Left lung (tissue), 10 donors: ENCODE results near the gene ALDH7A1. TPM values are rescaled to one million over a fixed set of nuclear protein-coding genes. Genes with fewer than 3 reads are reported as not detected.

Source experiments
- ATAC-seq: fragments of 200-7000 bp; cut with Tn5 transposase; one replicate; pipeline ENCODE4 v1.9.1; 2020; ENCODE audit warnings: moderate library complexity
- DNase-seq, 4 donors: peaks; one replicate each; pipeline ENCODE4 v3.0.0-alpha.2; 2013 to 2020
- H3K27ac ChIP-seq, 2 donors: fragments of 200-600 bp; sonication (generic) in 1 of 2; one replicate each; pipeline versions ENCODE4 v1.5.0 to v1.8.0; 2020 to 2021
- H3K27me3 ChIP-seq, 2 donors: fragments of 200-600 bp; sonication (generic) in 1 of 2; one replicate each; pipeline versions ENCODE4 v1.5.0 to v1.8.0; 2020 to 2021
- H3K36me3 ChIP-seq, 2 donors: fragments of 200-600 bp; sonication (generic) in 1 of 2; one replicate each; pipeline versions ENCODE4 v1.5.0 to v1.8.0; 2020 to 2021
- H3K4me1 ChIP-seq, 2 donors: fragments of 200-600 bp; one replicate each; pipeline ENCODE4 v1.8.0; 2021
- H3K4me3 ChIP-seq, 2 donors: fragments of 200-600 bp; sonication (generic) in 1 of 2; one replicate each; pipeline versions ENCODE4 v1.5.0 to v1.8.0; 2020 to 2021; ENCODE audit warnings: mild to moderate bottlenecking in 1 of 2
- H3K9me3 ChIP-seq, 2 donors: fragments of 200-600 bp; sonication (generic) in 1 of 2; one replicate each; pipeline versions ENCODE4 v1.5.0 to v1.8.0; 2020 to 2021
- CTCF ChIP-seq, 2 donors: fragments of 200-600 bp; sonication (generic) in 1 of 2; IDR thresholded peaks; one replicate each; pipeline versions ENCODE4 v1.5.0 to v1.8.0; 2021; ENCODE audit warnings: antibody characterized with exemption in 2 of 2
- intact Hi-C, 2 donors: fragments of 100-400 bp; cut with DNase I; formaldehyde crosslinking; loops; one replicate each; pipeline versions ENCODE4 v1.11.2 to v1.14.2; 2022
- polyA plus RNA-seq, 6 donors: library from polyadenylated mRNA; unstranded; fragments of 120-200 nt; gene quantifications; one replicate each; pipeline ENCODE4 v1.2.1, GENCODE V29; 2013; ENCODE audit not compliant: insufficient read length in 6 of 6
- total RNA-seq, 2 donors: library from RNA; stranded (reverse); fragmentation: NEBNext Ultra II Directional; extraction: Animal tissue kit (Norgen Biotek cat#: 25700); gene quantifications; one replicate each; pipeline ENCODE4 v1.2.1, GENCODE V29; 2021
- donor health status: DM: no; HTN: yes; CAD: no.
- donor health status: DM: no; HTN: no; CAD: no.

Gene ALDH7A1
- total and polyA plus RNA-seq, 8 donors = 34.2 to 137 (median 122) TPM

GRCh38 chr5:126527892-126528291, 67.1 kb downstream of the ALDH7A1 start:
- TF ChIP-seq CTCF (IDR thresholded peaks at IDR 0.05) = no peak
- DNase-seq (no peak), ATAC-seq (no peak)
- H3K27ac ChIP-seq = no peak overlapping the region
- no peaks in the 10 kb centered on the region for H3K27me3 ChIP-seq
- H3K9me3 ChIP-seq = no peaks in the 10 kb centered on the region
- no peaks in the 10 kb centered on the region for H3K36me3 ChIP-seq
- peaks cover 7 to 8% of the 10 kb centered on the region in 2 donors for H3K4me1 ChIP-seq
- intact Hi-C loops = no loop called here
- H3K4me3 ChIP-seq = no peak overlapping the region

GRCh38 chr5:126527158-126527557, 67.9 kb downstream of the ALDH7A1 start:
- ATAC-seq (no peak), DNase-seq (no peak)
- intact Hi-C loops = no loop called here
- TF ChIP-seq CTCF (IDR thresholded peaks at IDR 0.05) = no peak
- H3K27me3 ChIP-seq = no peaks in the 10 kb centered on the region
- H3K36me3 ChIP-seq = no peaks in the 10 kb centered on the region
- H3K4me1 ChIP-seq = peaks cover 7 to 8% of the 10 kb centered on the region in 2 donors
- H3K27ac ChIP-seq = no peak overlapping the region
- H3K9me3 ChIP-seq = no peaks in the 10 kb centered on the region
- no peak overlapping the region for H3K4me3 ChIP-seq

- no peak for ATAC-seq
- TF ChIP-seq CTCF (IDR thresholded peaks at IDR 0.05) = no peak
- DNase-seq = no peak
- H3K4me3 ChIP-seq = no peak overlapping the region
- intact Hi-C loops = no loop called here
- H3K4me1 ChIP-seq = peaks cover 7 to 8% of the 10 kb centered on the region in 2 donors
- no peaks in the 10 kb centered on the region for H3K9me3 ChIP-seq
- H3K36me3 ChIP-seq = no peaks in the 10 kb centered on the region
- no peaks in the 10 kb centered on the region for H3K27me3 ChIP-seq
- H3K27ac ChIP-seq = no peak overlapping the region
Measured at GRCh38 chr5:126526493-126526892, 68.5 kb downstream of the ALDH7A1 start.

- Histone ChIP-seq H3K4me3 (no peak overlapping the region), H3K9me3 (no peaks in the 10 kb centered on the region), H3K27me3 (no peaks in the 10 kb centered on the region), H3K36me3 (no peaks in the 10 kb centered on the region), H3K4me1 (peaks cover 7 to 8% of the 10 kb centered on the region in 2 donors), H3K27ac (peak overlapping the region in 1 of 2 donors; percentile 53)
- DNase-seq (peak in 1 of 4 donors; percentile 69), ATAC-seq (peak; percentile 50)
- intact Hi-C loops = no loop called here
- TF ChIP-seq CTCF (IDR thresholded peaks at IDR 0.05) = no peak
Measured at GRCh38 chr5:126525630-126526245, 69.3 kb downstream of the ALDH7A1 start.

GRCh38 chr5:126523818-126524510, 71.1 kb downstream of the ALDH7A1 start:
- no peaks in the 10 kb centered on the region for H3K36me3 ChIP-seq
- peaks cover 18 to 20% of the 10 kb centered on the region in 2 donors for H3K4me1 ChIP-seq
- ATAC-seq = peak; percentile 68
- DNase-seq = no peak
- intact Hi-C loops = no loop called here
- H3K9me3 ChIP-seq = no peaks in the 10 kb centered on the region
- no peak overlapping the region for H3K4me3 ChIP-seq
- no peak for TF ChIP-seq CTCF (IDR thresholded peaks at IDR 0.05)
- peak overlapping the region; percentile 5 to 74 for H3K27ac ChIP-seq
- H3K27me3 ChIP-seq = no peaks in the 10 kb centered on the region
